ENCODE data around the gene INPP4A.
A peak's percentile ranks its signal among the peaks of the same experiment; 100 is the strongest.

Gene INPP4A

DNA sequence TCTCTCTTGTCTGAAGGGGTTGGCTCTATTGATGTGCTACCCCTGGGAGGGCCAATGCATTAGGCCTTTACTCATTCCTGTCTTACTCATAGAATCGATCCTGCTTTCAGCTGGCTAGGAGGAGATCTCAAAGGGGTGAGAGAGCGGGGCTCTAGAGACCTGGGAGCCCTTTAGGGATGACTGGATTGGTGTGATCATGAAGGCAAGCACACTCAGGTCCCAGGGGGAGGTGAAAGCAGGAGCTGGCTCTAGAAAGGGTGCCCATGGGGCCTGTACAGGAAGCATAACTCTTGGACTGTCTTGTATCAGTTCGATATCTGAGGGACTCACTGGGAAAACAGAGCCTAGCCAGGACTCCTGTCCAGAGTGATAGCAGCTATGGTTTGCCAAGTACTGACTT is 47.8 kb downstream of the INPP4A start:
- no peak overlapping the region for H3K4me3 ChIP-seq (ENCODE audit: insufficient read depth, low read depth, low read length)
- no peak overlapping the region for H3K27ac ChIP-seq (ENCODE audit: insufficient read depth, low read depth, low read length, poor library complexity, severe bottlenecking)
- 90 to 95% methylated on average over 3 of the region's 3 CpGs for WGBS, 2 experiments
- no peaks in the 10 kb centered on the region for H3K4me1 ChIP-seq (ENCODE audit: control insufficient read depth, insufficient read depth, low read length)
- H3K27me3 ChIP-seq (ENCODE audit: control insufficient read depth, insufficient read depth, low read length, poor library complexity, severe bottlenecking), result no peaks in the 10 kb centered on the region
- no peaks in the 10 kb centered on the region for H3K36me3 ChIP-seq (ENCODE audit: control insufficient read depth, insufficient read depth, low read length)
- peaks cover 2% of the 10 kb centered on the region for H3K9me3 ChIP-seq (ENCODE audit: control insufficient read depth, low read length)

- Histone ChIP-seq H3K36me3 (ENCODE audit: control insufficient read depth, insufficient read depth, low read length) (no peaks in the 10 kb centered on the region), H3K27me3 (ENCODE audit: control insufficient read depth, insufficient read depth, low read length, poor library complexity, severe bottlenecking) (no peaks in the 10 kb centered on the region), H3K9me3 (ENCODE audit: control insufficient read depth, low read length) (peaks cover 2% of the 10 kb centered on the region), H3K27ac (ENCODE audit: insufficient read depth, low read depth, low read length, poor library complexity, severe bottlenecking) (no peak overlapping the region), H3K4me1 (ENCODE audit: control insufficient read depth, insufficient read depth, low read length) (no peaks in the 10 kb centered on the region), H3K4me3 (ENCODE audit: insufficient read depth, low read depth, low read length) (no peak overlapping the region)
Measured at GRCh38 chr2:98494699-98495098, 50.0 kb downstream of the INPP4A start.

- no peaks in the 10 kb centered on the region for H3K27me3 ChIP-seq (ENCODE audit: control insufficient read depth, insufficient read depth, low read length, poor library complexity, severe bottlenecking)
- peaks cover 5% of the 10 kb centered on the region for H3K4me1 ChIP-seq (ENCODE audit: control insufficient read depth, insufficient read depth, low read length)
- H3K9me3 ChIP-seq (ENCODE audit: control insufficient read depth, low read length), result peaks cover 2% of the 10 kb centered on the region
- no peaks in the 10 kb centered on the region for H3K36me3 ChIP-seq (ENCODE audit: control insufficient read depth, insufficient read depth, low read length)
- no peak overlapping the region for H3K27ac ChIP-seq (ENCODE audit: insufficient read depth, low read depth, low read length, poor library complexity, severe bottlenecking)
- no peak overlapping the region for H3K4me3 ChIP-seq (ENCODE audit: insufficient read depth, low read depth, low read length)
- 88 to 97% methylated on average over 4 of the region's 4 CpGs for WGBS, 2 experiments
Measured at GRCh38 chr2:98496750-98497493, 52.3 kb downstream of the INPP4A start.

DNA sequence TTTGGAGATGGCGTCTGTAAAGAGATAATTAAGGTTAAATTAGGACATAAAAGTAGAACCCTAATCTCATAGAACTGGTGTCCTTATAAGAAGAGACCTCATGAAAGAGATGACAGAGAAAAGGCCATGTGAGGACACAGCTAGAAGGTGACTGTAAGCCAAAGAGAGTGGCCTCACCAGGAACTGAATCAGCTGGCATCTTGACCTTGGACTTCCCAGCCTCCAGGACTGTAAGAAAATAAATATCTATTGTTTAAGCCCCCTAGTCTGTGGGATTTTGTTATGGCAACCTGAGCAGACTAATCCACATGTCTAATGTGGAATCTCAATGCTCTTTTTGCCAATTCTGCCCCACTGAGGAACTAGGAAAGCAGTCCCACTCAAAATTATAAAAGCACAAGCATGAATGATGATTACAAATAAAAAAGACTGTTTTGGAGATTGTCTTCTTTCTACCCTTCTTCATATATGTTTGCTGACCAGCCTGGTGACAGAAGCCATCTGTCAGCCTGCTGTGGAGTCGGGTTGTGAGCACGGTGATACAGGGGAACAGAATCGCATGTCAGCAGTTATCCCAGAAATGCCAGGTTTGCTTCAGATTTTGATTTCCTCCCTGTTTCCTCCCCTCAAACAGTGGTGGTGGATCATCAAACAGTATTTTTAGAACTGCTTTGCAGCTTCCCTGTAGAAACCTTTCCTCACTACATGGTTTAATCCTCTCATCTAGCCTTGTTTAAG is 54.2 kb downstream of the INPP4A start:
- WGBS, 2 experiments, result 91 to 95% methylated on average over 4 of the region's 4 CpGs
- Histone ChIP-seq H3K4me1 (ENCODE audit: control insufficient read depth, insufficient read depth, low read length) (peaks cover 16% of the 10 kb centered on the region), H3K9me3 (ENCODE audit: control insufficient read depth, low read length) (peaks cover 2% of the 10 kb centered on the region), H3K27me3 (ENCODE audit: control insufficient read depth, insufficient read depth, low read length, poor library complexity, severe bottlenecking) (no peaks in the 10 kb centered on the region), H3K4me3 (ENCODE audit: insufficient read depth, low read depth, low read length) (no peak overlapping the region), H3K27ac (ENCODE audit: insufficient read depth, low read depth, low read length, poor library complexity, severe bottlenecking) (no peak overlapping the region), H3K36me3 (ENCODE audit: control insufficient read depth, insufficient read depth, low read length) (no peaks in the 10 kb centered on the region)

DNA sequence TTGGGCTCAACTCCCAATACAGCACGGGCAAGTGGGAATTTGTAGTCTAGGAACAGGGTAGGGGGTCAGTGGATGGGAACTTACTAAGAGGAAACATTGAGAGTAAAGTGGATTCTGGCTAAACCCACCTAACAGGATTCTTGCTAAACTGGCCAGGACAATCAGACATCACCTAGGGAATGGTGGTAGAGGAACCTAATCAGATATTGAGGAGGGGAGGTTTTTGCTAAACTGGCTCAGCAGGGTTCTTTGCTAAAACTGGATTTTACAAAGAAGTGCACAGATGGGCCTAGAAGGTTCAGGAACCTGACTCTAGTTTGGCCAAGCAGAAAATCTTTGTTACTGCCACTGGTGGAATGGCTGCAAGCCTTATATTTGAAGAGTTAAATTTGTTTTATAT is 55.9 kb downstream of the INPP4A start:
- Histone ChIP-seq H3K4me1 (ENCODE audit: control insufficient read depth, insufficient read depth, low read length) (peaks cover 16% of the 10 kb centered on the region), H3K9me3 (ENCODE audit: control insufficient read depth, low read length) (no peaks in the 10 kb centered on the region), H3K27ac (ENCODE audit: insufficient read depth, low read depth, low read length, poor library complexity, severe bottlenecking) (no peak overlapping the region), H3K4me3 (ENCODE audit: insufficient read depth, low read depth, low read length) (no peak overlapping the region), H3K36me3 (ENCODE audit: control insufficient read depth, insufficient read depth, low read length) (no peaks in the 10 kb centered on the region), H3K27me3 (ENCODE audit: control insufficient read depth, insufficient read depth, low read length, poor library complexity, severe bottlenecking) (no peaks in the 10 kb centered on the region)
- WGBS, 2 experiments, result 92% methylated on average over 1 of the region's 1 CpG

DNA sequence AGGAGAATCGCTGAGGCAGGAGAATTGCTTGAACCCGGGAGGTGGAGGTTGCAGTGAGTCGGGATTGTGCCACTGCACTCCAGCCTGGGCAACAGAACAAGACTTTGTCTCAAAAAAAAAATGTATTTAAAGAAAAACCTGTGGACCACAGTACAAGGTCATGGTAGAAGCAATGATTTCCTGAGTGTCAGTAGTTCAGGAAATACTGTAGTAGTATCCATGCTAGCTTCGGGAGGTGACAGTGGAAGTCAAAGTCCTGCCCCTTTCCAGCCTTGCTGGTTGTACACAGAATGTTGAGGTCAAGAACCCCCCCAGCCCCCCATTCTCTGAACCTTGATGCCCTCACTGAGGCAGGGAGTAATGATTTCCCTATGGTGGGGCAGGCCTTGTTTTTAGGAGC is 56.6 kb downstream of the INPP4A start:
- no peaks in the 10 kb centered on the region for H3K36me3 ChIP-seq (ENCODE audit: control insufficient read depth, insufficient read depth, low read length)
- no peaks in the 10 kb centered on the region for H3K9me3 ChIP-seq (ENCODE audit: control insufficient read depth, low read length)
- no peaks in the 10 kb centered on the region for H3K27me3 ChIP-seq (ENCODE audit: control insufficient read depth, insufficient read depth, low read length, poor library complexity, severe bottlenecking)
- H3K4me1 ChIP-seq (ENCODE audit: control insufficient read depth, insufficient read depth, low read length), result peaks cover 16% of the 10 kb centered on the region
- 95 to 99% methylated on average over 4 of the region's 4 CpGs for WGBS, 2 experiments
- H3K27ac ChIP-seq (ENCODE audit: insufficient read depth, low read depth, low read length, poor library complexity, severe bottlenecking), result no peak overlapping the region
- no peak overlapping the region for H3K4me3 ChIP-seq (ENCODE audit: insufficient read depth, low read depth, low read length)

DNA sequence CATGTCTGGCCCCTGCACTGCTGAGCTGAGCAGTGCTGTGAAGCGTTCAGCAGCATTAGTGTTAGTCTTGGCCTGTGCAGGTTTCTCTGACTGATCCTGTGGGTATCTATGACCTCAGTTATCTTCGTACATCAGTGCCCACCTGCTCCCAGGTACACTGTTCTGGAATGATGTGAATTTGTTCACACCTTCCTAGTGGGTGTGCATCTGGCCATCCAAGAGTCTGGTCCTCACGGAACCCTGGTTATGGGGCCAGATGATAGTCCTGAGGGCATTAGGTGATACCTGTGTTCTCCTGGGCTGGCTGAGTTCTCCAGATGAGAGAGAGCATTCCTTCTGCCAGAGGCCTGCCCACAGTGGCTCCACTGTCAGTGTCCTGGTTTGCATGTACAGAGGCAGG is 57.2 kb downstream of the INPP4A start:
- H3K36me3 ChIP-seq (ENCODE audit: control insufficient read depth, insufficient read depth, low read length), result no peaks in the 10 kb centered on the region
- H3K9me3 ChIP-seq (ENCODE audit: control insufficient read depth, low read length), result no peaks in the 10 kb centered on the region
- H3K4me3 ChIP-seq (ENCODE audit: insufficient read depth, low read depth, low read length), result peak overlapping the region; percentile 1
- H3K27ac ChIP-seq (ENCODE audit: insufficient read depth, low read depth, low read length, poor library complexity, severe bottlenecking), result peak overlapping the region; percentile 69
- peaks cover 16% of the 10 kb centered on the region for H3K4me1 ChIP-seq (ENCODE audit: control insufficient read depth, insufficient read depth, low read length)
- WGBS, 2 experiments, result 94 to 95% methylated on average over 3 of the region's 3 CpGs
- H3K27me3 ChIP-seq (ENCODE audit: control insufficient read depth, insufficient read depth, low read length, poor library complexity, severe bottlenecking), result no peaks in the 10 kb centered on the region

- peak overlapping the region; percentile 69 for H3K27ac ChIP-seq (ENCODE audit: insufficient read depth, low read depth, low read length, poor library complexity, severe bottlenecking)
- H3K4me1 ChIP-seq (ENCODE audit: control insufficient read depth, insufficient read depth, low read length), result peaks cover 20% of the 10 kb centered on the region
- H3K27me3 ChIP-seq (ENCODE audit: control insufficient read depth, insufficient read depth, low read length, poor library complexity, severe bottlenecking), result no peaks in the 10 kb centered on the region
- no peaks in the 10 kb centered on the region for H3K9me3 ChIP-seq (ENCODE audit: control insufficient read depth, low read length)
- H3K4me3 ChIP-seq (ENCODE audit: insufficient read depth, low read depth, low read length), result no peak overlapping the region
- no peaks in the 10 kb centered on the region for H3K36me3 ChIP-seq (ENCODE audit: control insufficient read depth, insufficient read depth, low read length)
- WGBS, 2 experiments, result 83 to 91% methylated on average over 3 to 4 of the region's 4 CpGs
Measured at GRCh38 chr2:98502556-98503335, 58.1 kb downstream of the INPP4A start.

GRCh38 chr2:98503481-98504105 is 58.9 kb downstream of the INPP4A start:
- Histone ChIP-seq H3K4me1 (ENCODE audit: control insufficient read depth, insufficient read depth, low read length) (peaks cover 28% of the 10 kb centered on the region), H3K9me3 (ENCODE audit: control insufficient read depth, low read length) (no peaks in the 10 kb centered on the region), H3K27ac (ENCODE audit: insufficient read depth, low read depth, low read length, poor library complexity, severe bottlenecking) (no peak overlapping the region), H3K4me3 (ENCODE audit: insufficient read depth, low read depth, low read length) (no peak overlapping the region), H3K27me3 (ENCODE audit: control insufficient read depth, insufficient read depth, low read length, poor library complexity, severe bottlenecking) (no peaks in the 10 kb centered on the region), H3K36me3 (ENCODE audit: control insufficient read depth, insufficient read depth, low read length) (no peaks in the 10 kb centered on the region)
- 95 to 100% methylated on average over 2 of the region's 2 CpGs for WGBS, 2 experiments

All from ectodermal cell (in vitro differentiated cells).